Panc1 (cell line): ENCODE results near the gene PPP6R2.

ENCODE experiments used
- POLR2AphosphoS5 ChIP-seq: IDR thresholded peaks from 2 replicates; pipeline ENCODE4 v1.6.1; 2012; ENCODE audit warnings: mild to moderate bottlenecking, low read depth, low read length, moderate library complexity
- TF ChIP-seq, protein P1 (sequence below): fragments of 450-650 bp; IDR thresholded peaks from 2 replicates; pipeline ENCODE4 v1.5.1; 2017; ENCODE audit warnings: mild to moderate bottlenecking
- TF ChIP-seq, protein P2 (sequence below), 2 experiments: IDR thresholded peaks; 2 replicates each; pipeline ENCODE4 v1.6.1; 2011 to 2012; ENCODE audit warnings: low read depth in 2 of 2, control low read depth in 1 of 2, low read length in 1 of 2, mild to moderate bottlenecking in 1 of 2, moderate library complexity in 1 of 2; ENCODE audit not compliant: insufficient read depth in 1 of 2

DNA sequence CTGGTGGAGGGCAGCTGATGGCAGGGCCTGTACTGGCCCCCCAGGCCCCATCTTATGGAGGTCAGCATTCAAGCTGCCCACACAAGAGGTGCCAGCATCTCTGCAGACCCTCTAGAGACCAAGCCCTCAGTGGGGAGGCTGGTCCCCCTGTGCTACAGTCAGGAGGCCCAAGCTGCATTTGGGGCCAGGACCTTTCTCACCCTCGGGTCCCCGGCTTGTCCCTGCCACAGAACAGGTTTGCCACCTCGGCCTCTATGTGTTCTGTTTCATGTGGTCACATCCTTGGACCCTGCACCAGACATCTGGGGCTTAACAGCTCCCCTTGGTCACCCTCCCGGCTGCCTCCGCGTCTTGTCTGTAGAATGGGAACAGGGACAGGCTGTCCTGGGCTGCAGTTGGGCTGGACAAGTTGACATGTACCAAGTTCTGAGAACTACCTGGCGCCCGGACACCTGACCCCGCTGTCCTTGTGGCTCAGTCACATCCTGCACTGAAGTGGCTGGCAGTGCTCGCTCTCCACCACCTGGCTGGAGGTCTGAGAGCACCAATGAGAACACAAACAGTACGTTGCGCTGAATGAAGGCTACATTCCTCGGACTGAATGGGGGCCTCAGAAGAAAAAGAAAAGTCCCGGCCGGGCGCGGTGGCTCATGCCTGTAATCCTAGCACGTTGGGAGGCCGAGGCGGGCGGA is 33.0 kb upstream of the PPP6R2 start:
- TF ChIP-seq, protein P1, sequence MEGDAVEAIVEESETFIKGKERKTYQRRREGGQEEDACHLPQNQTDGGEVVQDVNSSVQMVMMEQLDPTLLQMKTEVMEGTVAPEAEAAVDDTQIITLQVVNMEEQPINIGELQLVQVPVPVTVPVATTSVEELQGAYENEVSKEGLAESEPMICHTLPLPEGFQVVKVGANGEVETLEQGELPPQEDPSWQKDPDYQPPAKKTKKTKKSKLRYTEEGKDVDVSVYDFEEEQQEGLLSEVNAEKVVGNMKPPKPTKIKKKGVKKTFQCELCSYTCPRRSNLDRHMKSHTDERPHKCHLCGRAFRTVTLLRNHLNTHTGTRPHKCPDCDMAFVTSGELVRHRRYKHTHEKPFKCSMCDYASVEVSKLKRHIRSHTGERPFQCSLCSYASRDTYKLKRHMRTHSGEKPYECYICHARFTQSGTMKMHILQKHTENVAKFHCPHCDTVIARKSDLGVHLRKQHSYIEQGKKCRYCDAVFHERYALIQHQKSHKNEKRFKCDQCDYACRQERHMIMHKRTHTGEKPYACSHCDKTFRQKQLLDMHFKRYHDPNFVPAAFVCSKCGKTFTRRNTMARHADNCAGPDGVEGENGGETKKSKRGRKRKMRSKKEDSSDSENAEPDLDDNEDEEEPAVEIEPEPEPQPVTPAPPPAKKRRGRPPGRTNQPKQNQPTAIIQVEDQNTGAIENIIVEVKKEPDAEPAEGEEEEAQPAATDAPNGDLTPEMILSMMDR, result no peak
- TF ChIP-seq, protein P2, sequence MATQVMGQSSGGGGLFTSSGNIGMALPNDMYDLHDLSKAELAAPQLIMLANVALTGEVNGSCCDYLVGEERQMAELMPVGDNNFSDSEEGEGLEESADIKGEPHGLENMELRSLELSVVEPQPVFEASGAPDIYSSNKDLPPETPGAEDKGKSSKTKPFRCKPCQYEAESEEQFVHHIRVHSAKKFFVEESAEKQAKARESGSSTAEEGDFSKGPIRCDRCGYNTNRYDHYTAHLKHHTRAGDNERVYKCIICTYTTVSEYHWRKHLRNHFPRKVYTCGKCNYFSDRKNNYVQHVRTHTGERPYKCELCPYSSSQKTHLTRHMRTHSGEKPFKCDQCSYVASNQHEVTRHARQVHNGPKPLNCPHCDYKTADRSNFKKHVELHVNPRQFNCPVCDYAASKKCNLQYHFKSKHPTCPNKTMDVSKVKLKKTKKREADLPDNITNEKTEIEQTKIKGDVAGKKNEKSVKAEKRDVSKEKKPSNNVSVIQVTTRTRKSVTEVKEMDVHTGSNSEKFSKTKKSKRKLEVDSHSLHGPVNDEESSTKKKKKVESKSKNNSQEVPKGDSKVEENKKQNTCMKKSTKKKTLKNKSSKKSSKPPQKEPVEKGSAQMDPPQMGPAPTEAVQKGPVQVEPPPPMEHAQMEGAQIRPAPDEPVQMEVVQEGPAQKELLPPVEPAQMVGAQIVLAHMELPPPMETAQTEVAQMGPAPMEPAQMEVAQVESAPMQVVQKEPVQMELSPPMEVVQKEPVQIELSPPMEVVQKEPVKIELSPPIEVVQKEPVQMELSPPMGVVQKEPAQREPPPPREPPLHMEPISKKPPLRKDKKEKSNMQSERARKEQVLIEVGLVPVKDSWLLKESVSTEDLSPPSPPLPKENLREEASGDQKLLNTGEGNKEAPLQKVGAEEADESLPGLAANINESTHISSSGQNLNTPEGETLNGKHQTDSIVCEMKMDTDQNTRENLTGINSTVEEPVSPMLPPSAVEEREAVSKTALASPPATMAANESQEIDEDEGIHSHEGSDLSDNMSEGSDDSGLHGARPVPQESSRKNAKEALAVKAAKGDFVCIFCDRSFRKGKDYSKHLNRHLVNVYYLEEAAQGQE (IDR thresholded peaks at IDR 0.05; ENCODE audit: insufficient read depth in 1 of 2, low read depth in 2 of 2, low read length in 1 of 2), result no peak
- TF ChIP-seq POLR2AphosphoS5, result no peak
